Measurements from ENCODE around the gene AJAP1. TPM values are rescaled to one million over a fixed set of nuclear protein-coding genes. Genes with fewer than 3 reads are reported as not detected.

Gene AJAP1
- total and polyA plus RNA-seq, 2 experiments from 2014 or later = not detected

DNA sequence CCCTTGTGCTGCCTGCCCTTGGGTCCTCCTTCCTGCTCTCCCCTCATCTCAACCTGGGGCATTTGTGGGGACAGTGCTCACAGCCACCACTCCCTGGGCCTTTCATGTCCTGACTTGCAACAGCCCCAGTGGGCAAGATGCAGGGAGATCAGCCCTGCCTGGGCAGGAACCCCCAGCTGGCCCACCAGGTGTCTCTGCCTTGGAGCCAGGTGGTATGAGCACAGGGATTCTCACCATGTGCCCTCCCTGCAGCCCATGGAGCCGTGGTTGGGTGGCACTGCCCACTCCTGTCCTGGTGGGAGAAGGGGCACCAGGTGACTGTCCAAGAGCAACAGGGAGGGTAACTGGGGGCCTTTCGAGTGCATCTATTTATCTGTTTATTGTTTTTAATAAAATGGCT is 100.4 kb downstream of the AJAP1 start:
- Histone ChIP-seq H3K36me3 (ENCODE audit: insufficient read depth) (0 out of 2 replicates have a peak, but pooled peaks cover 3% of the 10 kb centered on the region), H3K27me3 (ENCODE audit: insufficient read depth) (no peaks in the 10 kb centered on the region), H2AFZ (no peak overlapping the region), H3F3A (replicated peaks; ENCODE audit: low read depth) (no peaks in the 10 kb centered on the region), H3K4me3 (no peak overlapping the region), H4K20me1 (replicated peaks; ENCODE audit: insufficient read depth) (no peaks in the 10 kb centered on the region), H3K4me2 (no peak overlapping the region), H3K79me2 (replicated peaks; ENCODE audit: insufficient read depth) (no peaks in the 10 kb centered on the region), H3K4me1 (ENCODE audit: insufficient read depth) (no peaks in the 10 kb centered on the region), H3K9me2 (ENCODE audit: insufficient read depth) (no peaks in the 10 kb centered on the region), H3K27ac (ENCODE audit: low read depth) (no peak overlapping the region)
- Mint-ChIP-seq H3K36me3 (ENCODE audit: low read depth) (peaks cover 43% of the 10 kb centered on the region), H3K27ac (peak overlapping the region; percentile 36; the same call in 1 of the 2 replicates), H3K4me1 (peaks cover 43% of the 10 kb centered on the region), H3K9me3 (peaks cover 41% of the 10 kb centered on the region), H3K27me3 (ENCODE audit: insufficient read depth, low read depth, poor library complexity) (peaks cover 4% of the 10 kb centered on the region), H3K4me3 (no peak overlapping the region)
- DNase-seq (ENCODE audit: low spot score) (no peak), ATAC-seq (peak; percentile 16)
- TF ChIP-seq, protein P1, sequence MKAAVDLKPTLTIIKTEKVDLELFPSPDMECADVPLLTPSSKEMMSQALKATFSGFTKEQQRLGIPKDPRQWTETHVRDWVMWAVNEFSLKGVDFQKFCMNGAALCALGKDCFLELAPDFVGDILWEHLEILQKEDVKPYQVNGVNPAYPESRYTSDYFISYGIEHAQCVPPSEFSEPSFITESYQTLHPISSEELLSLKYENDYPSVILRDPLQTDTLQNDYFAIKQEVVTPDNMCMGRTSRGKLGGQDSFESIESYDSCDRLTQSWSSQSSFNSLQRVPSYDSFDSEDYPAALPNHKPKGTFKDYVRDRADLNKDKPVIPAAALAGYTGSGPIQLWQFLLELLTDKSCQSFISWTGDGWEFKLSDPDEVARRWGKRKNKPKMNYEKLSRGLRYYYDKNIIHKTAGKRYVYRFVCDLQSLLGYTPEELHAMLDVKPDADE (IDR thresholded peaks at IDR 0.05) = no peak
- TF ChIP-seq POLR2AphosphoS5 (IDR thresholded peaks at IDR 0.05; ENCODE audit: low read depth) (no peak), ZNF114 (CRISPR knock-in tag; IDR thresholded peaks at IDR 0.05) (no peak), NANOG (IDR thresholded peaks at IDR 0.05; ENCODE audit: borderline replicate concordance) (no peak), JUNB (IDR thresholded peaks at IDR 0.05; ENCODE audit: unreplicated experiment) (no peak), STAT1 (IDR thresholded peaks at IDR 0.05; ENCODE audit: unreplicated experiment) (no peak), ZNF331 (CRISPR knock-in tag; IDR thresholded peaks at IDR 0.05; ENCODE audit: low read depth) (no peak), CREB1 (CRISPR knock-in tag; IDR thresholded peaks at IDR 0.05; ENCODE audit: low read depth) (no peak), EZH2phosphoT487 (IDR thresholded peaks at IDR 0.05; ENCODE audit: unreplicated experiment) (no peak), EZH2 (IDR thresholded peaks at IDR 0.05; ENCODE audit: low read depth, unreplicated experiment) (no peak)
- TF ChIP-seq, protein P2, sequence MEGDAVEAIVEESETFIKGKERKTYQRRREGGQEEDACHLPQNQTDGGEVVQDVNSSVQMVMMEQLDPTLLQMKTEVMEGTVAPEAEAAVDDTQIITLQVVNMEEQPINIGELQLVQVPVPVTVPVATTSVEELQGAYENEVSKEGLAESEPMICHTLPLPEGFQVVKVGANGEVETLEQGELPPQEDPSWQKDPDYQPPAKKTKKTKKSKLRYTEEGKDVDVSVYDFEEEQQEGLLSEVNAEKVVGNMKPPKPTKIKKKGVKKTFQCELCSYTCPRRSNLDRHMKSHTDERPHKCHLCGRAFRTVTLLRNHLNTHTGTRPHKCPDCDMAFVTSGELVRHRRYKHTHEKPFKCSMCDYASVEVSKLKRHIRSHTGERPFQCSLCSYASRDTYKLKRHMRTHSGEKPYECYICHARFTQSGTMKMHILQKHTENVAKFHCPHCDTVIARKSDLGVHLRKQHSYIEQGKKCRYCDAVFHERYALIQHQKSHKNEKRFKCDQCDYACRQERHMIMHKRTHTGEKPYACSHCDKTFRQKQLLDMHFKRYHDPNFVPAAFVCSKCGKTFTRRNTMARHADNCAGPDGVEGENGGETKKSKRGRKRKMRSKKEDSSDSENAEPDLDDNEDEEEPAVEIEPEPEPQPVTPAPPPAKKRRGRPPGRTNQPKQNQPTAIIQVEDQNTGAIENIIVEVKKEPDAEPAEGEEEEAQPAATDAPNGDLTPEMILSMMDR (conservative IDR thresholded peaks at IDR 0.05; ENCODE audit: low read depth in 2 of 2) = no peak
- TF ChIP-seq, protein P3, sequence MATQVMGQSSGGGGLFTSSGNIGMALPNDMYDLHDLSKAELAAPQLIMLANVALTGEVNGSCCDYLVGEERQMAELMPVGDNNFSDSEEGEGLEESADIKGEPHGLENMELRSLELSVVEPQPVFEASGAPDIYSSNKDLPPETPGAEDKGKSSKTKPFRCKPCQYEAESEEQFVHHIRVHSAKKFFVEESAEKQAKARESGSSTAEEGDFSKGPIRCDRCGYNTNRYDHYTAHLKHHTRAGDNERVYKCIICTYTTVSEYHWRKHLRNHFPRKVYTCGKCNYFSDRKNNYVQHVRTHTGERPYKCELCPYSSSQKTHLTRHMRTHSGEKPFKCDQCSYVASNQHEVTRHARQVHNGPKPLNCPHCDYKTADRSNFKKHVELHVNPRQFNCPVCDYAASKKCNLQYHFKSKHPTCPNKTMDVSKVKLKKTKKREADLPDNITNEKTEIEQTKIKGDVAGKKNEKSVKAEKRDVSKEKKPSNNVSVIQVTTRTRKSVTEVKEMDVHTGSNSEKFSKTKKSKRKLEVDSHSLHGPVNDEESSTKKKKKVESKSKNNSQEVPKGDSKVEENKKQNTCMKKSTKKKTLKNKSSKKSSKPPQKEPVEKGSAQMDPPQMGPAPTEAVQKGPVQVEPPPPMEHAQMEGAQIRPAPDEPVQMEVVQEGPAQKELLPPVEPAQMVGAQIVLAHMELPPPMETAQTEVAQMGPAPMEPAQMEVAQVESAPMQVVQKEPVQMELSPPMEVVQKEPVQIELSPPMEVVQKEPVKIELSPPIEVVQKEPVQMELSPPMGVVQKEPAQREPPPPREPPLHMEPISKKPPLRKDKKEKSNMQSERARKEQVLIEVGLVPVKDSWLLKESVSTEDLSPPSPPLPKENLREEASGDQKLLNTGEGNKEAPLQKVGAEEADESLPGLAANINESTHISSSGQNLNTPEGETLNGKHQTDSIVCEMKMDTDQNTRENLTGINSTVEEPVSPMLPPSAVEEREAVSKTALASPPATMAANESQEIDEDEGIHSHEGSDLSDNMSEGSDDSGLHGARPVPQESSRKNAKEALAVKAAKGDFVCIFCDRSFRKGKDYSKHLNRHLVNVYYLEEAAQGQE (IDR thresholded peaks at IDR 0.05; ENCODE audit: unreplicated experiment) = no peak
- TF ChIP-seq, protein P4, sequence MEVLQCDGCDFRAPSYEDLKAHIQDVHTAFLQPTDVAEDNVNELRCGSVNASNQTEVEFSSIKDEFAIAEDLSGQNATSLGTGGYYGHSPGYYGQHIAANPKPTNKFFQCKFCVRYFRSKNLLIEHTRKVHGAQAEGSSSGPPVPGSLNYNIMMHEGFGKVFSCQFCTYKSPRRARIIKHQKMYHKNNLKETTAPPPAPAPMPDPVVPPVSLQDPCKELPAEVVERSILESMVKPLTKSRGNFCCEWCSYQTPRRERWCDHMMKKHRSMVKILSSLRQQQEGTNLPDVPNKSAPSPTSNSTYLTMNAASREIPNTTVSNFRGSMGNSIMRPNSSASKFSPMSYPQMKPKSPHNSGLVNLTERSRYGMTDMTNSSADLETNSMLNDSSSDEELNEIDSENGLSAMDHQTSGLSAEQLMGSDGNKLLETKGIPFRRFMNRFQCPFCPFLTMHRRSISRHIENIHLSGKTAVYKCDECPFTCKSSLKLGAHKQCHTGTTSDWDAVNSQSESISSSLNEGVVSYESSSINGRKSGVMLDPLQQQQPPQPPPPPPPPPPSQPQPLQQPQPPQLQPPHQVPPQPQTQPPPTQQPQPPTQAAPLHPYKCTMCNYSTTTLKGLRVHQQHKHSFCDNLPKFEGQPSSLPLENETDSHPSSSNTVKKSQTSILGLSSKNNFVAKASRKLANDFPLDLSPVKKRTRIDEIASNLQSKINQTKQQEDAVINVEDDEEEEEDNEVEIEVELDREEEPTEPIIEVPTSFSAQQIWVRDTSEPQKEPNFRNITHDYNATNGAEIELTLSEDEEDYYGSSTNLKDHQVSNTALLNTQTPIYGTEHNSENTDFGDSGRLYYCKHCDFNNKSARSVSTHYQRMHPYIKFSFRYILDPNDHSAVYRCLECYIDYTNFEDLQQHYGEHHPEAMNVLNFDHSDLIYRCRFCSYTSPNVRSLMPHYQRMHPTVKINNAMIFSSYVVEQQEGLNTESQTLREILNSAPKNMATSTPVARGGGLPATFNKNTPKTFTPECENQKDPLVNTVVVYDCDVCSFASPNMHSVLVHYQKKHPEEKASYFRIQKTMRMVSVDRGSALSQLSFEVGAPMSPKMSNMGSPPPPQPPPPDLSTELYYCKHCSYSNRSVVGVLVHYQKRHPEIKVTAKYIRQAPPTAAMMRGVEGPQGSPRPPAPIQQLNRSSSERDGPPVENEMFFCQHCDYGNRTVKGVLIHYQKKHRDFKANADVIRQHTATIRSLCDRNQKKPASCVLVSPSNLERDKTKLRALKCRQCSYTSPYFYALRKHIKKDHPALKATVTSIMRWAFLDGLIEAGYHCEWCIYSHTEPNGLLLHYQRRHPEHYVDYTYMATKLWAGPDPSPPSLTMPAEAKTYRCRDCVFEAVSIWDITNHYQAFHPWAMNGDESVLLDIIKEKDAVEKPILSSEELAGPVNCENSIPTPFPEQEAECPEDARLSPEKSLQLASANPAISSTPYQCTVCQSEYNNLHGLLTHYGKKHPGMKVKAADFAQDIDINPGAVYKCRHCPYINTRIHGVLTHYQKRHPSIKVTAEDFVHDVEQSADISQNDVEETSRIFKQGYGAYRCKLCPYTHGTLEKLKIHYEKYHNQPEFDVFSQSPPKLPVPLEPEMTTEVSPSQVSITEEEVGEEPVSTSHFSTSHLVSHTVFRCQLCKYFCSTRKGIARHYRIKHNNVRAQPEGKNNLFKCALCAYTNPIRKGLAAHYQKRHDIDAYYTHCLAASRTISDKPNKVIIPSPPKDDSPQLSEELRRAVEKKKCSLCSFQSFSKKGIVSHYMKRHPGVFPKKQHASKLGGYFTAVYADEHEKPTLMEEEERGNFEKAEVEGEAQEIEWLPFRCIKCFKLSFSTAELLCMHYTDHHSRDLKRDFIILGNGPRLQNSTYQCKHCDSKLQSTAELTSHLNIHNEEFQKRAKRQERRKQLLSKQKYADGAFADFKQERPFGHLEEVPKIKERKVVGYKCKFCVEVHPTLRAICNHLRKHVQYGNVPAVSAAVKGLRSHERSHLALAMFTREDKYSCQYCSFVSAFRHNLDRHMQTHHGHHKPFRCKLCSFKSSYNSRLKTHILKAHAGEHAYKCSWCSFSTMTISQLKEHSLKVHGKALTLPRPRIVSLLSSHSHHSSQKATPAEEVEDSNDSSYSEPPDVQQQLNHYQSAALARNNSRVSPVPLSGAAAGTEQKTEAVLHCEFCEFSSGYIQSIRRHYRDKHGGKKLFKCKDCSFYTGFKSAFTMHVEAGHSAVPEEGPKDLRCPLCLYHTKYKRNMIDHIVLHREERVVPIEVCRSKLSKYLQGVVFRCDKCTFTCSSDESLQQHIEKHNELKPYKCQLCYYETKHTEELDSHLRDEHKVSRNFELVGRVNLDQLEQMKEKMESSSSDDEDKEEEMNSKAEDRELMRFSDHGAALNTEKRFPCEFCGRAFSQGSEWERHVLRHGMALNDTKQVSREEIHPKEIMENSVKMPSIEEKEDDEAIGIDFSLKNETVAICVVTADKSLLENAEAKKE (CRISPR knock-in tag; IDR thresholded peaks at IDR 0.05) = no peak

Data from GM23338 (cell line).